ENCODE measurements around the gene ANKLE1.

The ANKLE1 gene

DNA sequence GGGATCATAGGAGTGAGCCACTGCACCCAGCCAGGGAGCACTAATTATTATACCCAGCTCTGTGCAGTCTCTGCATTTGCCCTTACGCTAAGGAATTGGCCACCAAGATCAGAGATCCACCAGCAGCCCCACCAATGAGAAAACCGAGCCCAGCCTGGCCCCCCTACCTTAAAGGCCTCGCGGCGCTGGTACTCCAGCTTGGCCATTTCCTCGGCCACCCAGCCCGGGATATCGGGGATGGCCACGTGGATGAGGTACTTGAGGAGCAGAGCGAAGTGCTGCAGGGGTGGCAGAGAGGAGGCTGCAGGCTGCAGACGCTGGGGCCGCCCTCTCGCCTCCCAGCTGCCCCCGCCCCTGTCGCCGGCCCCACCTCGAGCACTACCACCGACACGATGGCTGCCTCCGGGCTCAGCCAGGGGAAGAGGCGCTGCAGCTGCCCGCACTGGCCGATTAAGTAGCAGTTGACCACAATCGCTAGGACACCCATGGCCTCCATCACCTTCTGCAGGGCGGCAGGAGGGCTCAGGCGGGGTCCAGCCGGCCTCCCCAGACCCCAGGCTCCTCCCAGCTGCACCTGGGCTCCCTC, 45.5 kb downstream of the ANKLE1 start:
- no peak for DNase-seq (ENCODE audit: low spot score)

GRCh38 chr19:17327654-17328516, 46.2 kb downstream of the ANKLE1 start:
- DNase-seq (ENCODE audit: low spot score), result peak; percentile 64

DNA sequence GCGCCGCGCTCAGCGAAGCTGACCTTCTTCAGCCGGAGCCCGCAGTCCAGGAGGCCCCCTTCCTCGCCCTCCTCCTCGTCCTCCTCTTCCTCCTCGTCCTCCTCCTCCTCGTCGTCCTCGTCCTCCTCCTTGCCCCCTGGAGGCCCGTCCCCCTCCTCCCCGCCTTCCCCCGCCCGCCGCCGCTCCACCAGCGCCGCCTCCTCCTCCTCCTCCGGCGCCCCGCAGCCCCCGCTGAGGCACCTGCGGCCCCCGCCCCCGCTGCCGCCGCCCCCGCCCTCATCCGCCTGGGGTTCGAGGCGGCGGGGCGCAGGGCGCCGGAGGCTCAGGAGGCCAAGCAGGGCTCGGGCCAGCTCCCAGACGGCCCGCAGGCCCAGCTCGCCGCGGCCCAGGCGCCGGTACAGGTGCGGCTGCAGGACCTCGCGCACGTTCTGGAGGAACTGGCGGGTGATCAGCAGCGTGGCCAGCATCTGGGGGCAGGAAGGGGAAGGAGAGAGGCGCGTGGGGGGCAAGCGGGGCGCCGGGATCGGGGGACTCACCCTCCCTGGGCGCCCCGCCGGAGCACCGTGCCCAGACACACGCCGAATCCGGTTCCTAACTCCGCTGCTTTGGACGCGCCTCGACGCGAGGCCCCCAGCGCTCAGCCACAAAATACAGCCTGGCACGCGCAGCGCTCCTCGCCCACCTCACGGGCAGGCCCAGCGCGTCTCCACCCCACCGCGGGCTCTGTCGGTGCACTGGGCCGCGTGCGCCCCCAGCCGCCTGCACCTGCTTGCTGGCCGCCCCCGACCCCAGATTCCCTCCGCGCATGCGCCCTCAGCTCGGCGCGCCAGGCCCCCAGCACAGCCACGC, 47.0 kb downstream of the ANKLE1 start:
- peak; percentile 55 for DNase-seq (ENCODE audit: low spot score)

- DNase-seq (ENCODE audit: low spot score), result no peak
Observed at GRCh38 chr19:17329366-17330261, 47.9 kb downstream of the ANKLE1 start.

- no peak for DNase-seq (ENCODE audit: low spot score)
Observed at GRCh38 chr19:17330262-17331044, 48.8 kb downstream of the ANKLE1 start.

- DNase-seq (ENCODE audit: low spot score), result no peak
Observed at GRCh38 chr19:17331045-17331558, 49.4 kb downstream of the ANKLE1 start.

- DNase-seq (ENCODE audit: low spot score), result no peak
Observed at GRCh38 chr19:17332360-17332676, 50.6 kb downstream of the ANKLE1 start.

- DNase-seq (ENCODE audit: low spot score), result no peak
Observed at GRCh38 chr19:17332677-17333581, 51.2 kb downstream of the ANKLE1 start.

DNA sequence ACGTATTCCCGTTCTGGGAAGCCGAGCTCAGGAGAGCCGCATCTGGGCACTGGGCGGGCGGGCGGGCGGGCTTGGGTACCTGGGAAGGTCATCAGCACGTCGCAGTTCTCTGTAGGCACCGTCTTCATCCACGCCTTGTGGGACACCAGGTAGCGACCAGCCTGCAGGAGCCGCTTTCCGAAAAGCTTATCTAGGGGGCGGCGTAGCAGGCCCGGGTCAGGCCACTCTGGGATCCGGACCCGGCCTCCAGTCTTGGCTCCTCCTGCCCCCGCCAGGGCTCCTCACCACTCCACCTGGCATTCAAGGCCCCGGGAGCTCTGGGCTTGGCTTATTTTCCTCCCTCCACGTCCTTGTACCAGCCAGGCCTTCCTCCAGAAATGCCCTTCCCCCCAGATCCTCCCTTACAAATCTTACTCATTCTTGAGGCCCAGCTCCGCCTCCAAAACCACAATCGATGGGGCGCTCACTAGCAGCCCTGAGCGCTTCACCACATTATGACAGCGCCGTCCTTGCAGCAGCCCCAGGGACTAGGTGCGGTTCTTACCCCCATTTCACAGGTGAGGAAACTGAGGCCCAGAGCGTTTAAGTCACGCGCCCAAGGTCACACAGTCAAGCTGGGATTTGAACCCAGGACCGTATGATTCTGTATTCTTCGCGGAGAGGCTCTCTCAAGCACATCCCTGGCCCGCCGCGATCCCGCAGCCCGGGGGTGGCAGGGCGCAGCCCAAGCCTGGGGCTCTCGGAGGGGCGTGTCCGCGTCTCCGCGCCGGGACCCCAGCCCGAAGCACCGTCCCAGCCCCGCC, 52.1 kb downstream of the ANKLE1 start:
- DNase-seq (ENCODE audit: low spot score), result peak; percentile 80

GRCh38 chr19:17334414-17335409, 53.0 kb downstream of the ANKLE1 start, which contains the start of gene ANO8:
Gene ANO8 (minus strand): TSS chr19:17334855. CDS start chr19:17334670, 185 bp downstream.
- DNase-seq (ENCODE audit: low spot score), result peak; percentile 94

DNA sequence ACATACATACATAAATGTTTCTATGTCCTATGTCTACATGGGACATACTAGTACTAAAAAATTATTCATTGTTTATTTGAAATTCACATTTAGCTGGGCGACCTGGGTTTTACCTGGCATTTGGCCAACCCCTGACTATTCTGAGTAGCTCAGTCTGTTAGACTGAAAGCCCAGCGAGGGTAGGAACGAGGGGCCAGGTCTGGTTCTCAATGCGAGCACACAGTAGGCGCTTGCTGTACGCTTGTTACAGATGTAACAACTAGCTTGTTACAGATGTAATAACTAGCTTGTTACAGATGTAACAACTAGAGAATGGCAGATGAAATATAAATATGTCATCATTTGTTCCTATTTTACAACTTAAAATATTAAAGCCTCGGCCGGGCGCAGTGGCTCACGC, 53.9 kb downstream of the ANKLE1 start:
- DNase-seq (ENCODE audit: low spot score), result no peak
